ENCODE measurements around the gene MYZAP. TPM values are rescaled to one million over a fixed set of nuclear protein-coding genes. Genes with fewer than 3 reads are reported as not detected.

Gene MYZAP
- total and polyA plus RNA-seq, 10 of the 15 experiments (the other 5 are each of a cell fraction or from before 2014, with no cell fraction given), result not detected

DNA sequence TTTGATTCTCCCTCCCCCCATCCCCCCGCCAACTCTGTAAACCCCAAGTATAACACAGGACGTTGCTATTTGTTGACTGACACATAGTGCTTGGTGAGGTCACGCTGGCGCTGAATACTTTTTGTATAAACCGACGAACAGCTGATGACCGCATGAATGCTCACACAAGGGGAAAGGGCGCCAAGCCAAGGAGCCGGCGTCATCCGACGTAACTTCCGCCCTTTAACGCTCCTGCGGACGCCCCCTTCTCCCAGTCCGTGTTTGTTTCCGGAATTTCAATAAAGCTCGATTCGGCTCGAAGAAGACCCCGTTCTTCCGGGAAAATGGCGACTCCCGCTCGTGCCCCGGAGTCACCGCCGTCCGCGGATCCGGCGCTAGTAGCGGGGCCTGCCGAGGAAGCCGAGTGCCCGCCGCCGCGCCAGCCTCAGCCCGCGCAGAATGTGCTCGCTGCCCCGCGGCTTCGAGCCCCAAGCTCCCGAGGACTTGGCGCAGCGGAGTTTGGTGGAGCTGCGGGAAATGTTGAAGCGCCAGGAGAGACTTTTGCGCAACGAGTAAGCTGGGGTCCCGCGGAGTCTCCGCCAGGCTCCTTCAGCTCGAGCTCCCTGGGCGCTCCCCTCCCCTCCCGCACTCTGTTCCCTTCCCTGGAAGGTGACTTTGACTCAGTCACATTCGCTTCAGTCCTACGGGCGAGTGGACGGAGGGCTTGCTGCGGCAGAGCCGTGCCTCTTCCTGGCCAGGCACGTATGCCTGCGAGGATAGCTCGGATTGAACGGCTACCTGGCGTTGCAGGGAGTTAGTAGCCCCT, 114.9 kb downstream of the MYZAP start, which contains the start of gene POLR2M (continued):
- peak; percentile 20 for TF ChIP-seq MEF2B (IDR thresholded peaks at IDR 0.05; ENCODE audit: partially characterized antibody, poor library complexity, severe bottlenecking)
- no peak for TF ChIP-seq TCF7 (IDR thresholded peaks at IDR 0.05; ENCODE audit: borderline replicate concordance)
- TF ChIP-seq, protein P1, sequence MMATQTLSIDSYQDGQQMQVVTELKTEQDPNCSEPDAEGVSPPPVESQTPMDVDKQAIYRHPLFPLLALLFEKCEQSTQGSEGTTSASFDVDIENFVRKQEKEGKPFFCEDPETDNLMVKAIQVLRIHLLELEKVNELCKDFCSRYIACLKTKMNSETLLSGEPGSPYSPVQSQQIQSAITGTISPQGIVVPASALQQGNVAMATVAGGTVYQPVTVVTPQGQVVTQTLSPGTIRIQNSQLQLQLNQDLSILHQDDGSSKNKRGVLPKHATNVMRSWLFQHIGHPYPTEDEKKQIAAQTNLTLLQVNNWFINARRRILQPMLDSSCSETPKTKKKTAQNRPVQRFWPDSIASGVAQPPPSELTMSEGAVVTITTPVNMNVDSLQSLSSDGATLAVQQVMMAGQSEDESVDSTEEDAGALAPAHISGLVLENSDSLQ (IDR thresholded peaks at IDR 0.05), result peak; percentile 90
- TF ChIP-seq CEBPB (IDR thresholded peaks at IDR 0.05; ENCODE audit: borderline replicate concordance in 1 of 2, low read depth in 2 of 2, low read length in 2 of 2), result no peak
- peak; percentile 74 for TF ChIP-seq RUNX3 (IDR thresholded peaks at IDR 0.05; ENCODE audit: low read length)

DNA sequence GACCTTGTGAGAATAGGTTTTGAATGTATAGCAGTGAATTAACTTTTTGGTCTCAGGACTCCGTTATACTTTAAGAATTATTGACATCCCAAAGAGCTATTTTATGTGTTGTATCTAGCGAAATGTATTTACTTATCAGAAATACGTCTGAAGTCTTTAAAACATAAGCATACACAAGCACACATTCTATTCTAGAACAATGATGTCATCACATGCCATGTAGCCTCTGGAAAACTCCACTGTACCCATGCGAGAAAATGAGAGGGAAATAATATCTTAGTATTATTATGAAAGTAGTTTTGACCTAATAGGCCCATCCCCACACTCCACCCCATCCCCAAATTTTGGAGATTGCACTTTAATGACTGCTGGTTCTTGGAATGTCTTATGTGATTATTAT, 116.3 kb downstream of the MYZAP start:
- ChIA-PET CTCF (interaction anchor here (1.0 to 2.9 kb wide), 3 partner anchors 11 to 148 kb away, joined by 4 to 21 read pairs (median 8); no protein-coding TSS in a partner anchor), POLR2A (no interaction called here), SMC1A (ENCODE audit: uncharacterized antibody, unreplicated experiment) (interaction anchor here (1.4 kb wide), 1 partner anchor 12 kb away, joined by 4 read pairs; no protein-coding TSS in a partner anchor), RAD21 (ENCODE audit: unreplicated experiment) (no interaction called here)
- no peaks in the 10 kb centered on the region for H3K9me3 ChIP-seq (replicated peaks; ENCODE audit: control insufficient read depth, insufficient read depth, low read length)
- TF ChIP-seq ATF7 (IDR thresholded peaks at IDR 0.05; ENCODE audit: low read depth), result peak; percentile 76
- TF ChIP-seq, protein P2, sequence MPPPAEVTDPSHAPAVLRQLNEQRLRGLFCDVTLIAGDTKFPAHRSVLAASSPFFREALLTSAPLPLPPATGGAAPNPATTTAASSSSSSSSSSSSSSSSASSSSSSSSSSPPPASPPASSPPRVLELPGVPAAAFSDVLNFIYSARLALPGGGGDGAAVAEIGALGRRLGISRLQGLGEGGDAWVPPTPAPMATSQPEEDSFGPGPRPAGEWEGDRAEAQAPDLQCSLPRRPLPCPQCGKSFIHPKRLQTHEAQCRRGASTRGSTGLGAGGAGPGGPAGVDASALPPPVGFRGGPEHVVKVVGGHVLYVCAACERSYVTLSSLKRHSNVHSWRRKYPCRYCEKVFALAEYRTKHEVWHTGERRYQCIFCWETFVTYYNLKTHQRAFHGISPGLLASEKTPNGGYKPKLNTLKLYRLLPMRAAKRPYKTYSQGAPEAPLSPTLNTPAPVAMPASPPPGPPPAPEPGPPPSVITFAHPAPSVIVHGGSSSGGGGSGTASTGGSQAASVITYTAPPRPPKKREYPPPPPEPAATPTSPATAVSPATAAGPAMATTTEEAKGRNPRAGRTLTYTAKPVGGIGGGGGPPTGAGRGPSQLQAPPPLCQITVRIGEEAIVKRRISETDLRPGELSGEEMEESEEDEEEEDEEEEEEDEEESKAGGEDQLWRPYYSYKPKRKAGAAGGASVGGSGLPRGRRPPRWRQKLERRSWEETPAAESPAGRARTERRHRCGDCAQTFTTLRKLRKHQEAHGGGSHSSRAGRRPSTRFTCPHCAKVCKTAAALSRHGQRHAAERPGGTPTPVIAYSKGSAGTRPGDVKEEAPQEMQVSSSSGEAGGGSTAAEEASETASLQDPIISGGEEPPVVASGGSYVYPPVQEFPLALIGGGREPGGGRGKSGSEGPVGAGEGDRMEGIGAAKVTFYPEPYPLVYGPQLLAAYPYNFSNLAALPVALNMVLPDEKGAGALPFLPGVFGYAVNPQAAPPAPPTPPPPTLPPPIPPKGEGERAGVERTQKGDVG (CRISPR knock-in tag; IDR thresholded peaks at IDR 0.05), result no peak
- TF ChIP-seq WRNIP1 (IDR thresholded peaks at IDR 0.05; ENCODE audit: borderline replicate concordance, low read depth, low read length), result no peak
- TF ChIP-seq NR2F1 (conservative IDR thresholded peaks at IDR 0.05), result no peak
- H3K79me2 ChIP-seq (ENCODE audit: control insufficient read depth, insufficient read depth, low read length), result peaks cover 36% of the 10 kb centered on the region
- peaks cover 3% of the 10 kb centered on the region for H3K4me1 ChIP-seq (ENCODE audit: control insufficient read depth, insufficient read depth, low read length)
- no peak for FAIRE-seq
- peak overlapping the region; percentile 96 for H3K4me3 ChIP-seq
- H2AFZ ChIP-seq (ENCODE audit: control insufficient read depth, low read depth, low read length), result no peak overlapping the region
- DNase-seq (ENCODE audit: low read depth, low spot score), result no peak
- peak overlapping the region; percentile 99; the same call in 1 of the 2 replicates for H3K9ac ChIP-seq (ENCODE audit: control insufficient read depth, insufficient read depth, low read length)
- no peak overlapping the region; the same call in 1 of the 2 replicates for H3K27ac ChIP-seq (ENCODE audit: control insufficient read depth, insufficient read depth)
- peaks cover 1 to 19% of the 10 kb centered on the region in 2 experiments; a peak in 3 of 4 replicates for H3K36me3 ChIP-seq (ENCODE audit: control insufficient read depth in 2 of 2, insufficient read depth in 2 of 2, low read length in 1 of 2)
- BruUV-seq (replicated peaks), result no TSS peak
- no peaks in the 10 kb centered on the region; the same call in 1 of the 2 replicates for H4K20me1 ChIP-seq (ENCODE audit: control insufficient read depth, insufficient read depth)
- intact Hi-C loops (cut with micrococcal nuclease; ENCODE audit: unreplicated experiment), result no loop called here
- in situ Hi-C loops (cut with MboI), result no loop called here
- no peaks in the 10 kb centered on the region for H3K27me3 ChIP-seq (replicated peaks in 1 of 2; ENCODE audit: control insufficient read depth in 2 of 2, insufficient read depth in 2 of 2, low read length in 1 of 2)
- peak overlapping the region; percentile 98 for H3K4me2 ChIP-seq (ENCODE audit: control insufficient read depth, insufficient read depth)
- ATAC-seq, result no peak
- WGBS (ENCODE audit: insufficient coverage, insufficient replicate concordance, low lambda C conversion rate, missing lambda C conversion rate), result 90% methylated on average over 4 of the region's 4 CpGs

All from GM12878 (cell line).